ENCODE results near the gene PNMA8A.
A peak's percentile ranks its signal among the peaks of the same experiment; 100 is the strongest.
"Not testable (repeated sequence)": the region's sequence is repeated elsewhere in the genome, so short reads cannot be mapped to it uniquely, and the experiment has no call there.

Gene PNMA8A, protein sequence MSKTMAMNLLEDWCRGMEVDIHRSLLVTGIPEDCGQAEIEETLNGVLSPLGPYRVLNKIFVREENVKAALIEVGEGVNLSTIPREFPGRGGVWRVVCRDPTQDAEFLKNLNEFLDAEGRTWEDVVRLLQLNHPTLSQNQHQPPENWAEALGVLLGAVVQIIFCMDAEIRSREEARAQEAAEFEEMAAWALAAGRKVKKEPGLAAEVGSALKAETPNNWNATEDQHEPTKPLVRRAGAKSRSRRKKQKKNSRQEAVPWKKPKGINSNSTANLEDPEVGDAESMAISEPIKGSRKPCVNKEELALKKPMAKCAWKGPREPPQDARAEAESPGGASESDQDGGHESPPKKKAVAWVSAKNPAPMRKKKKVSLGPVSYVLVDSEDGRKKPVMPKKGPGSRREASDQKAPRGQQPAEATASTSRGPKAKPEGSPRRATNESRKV

GRCh38 chr19:46471116-46471733, at the start of gene PNMA8A:
TSS of gene PNMA8A (minus strand) at chr19:46471563. CDS start at chr19:46471035, 528 bp downstream.
- DNase-seq = peak; percentile 69

GRCh38 chr19:46520616-46521015, 49.3 kb upstream of the PNMA8A start:
- no peak for DNase-seq

- DNase-seq = no peak
Observed at GRCh38 chr19:46517471-46517870, 46.1 kb upstream of the PNMA8A start.

DNA sequence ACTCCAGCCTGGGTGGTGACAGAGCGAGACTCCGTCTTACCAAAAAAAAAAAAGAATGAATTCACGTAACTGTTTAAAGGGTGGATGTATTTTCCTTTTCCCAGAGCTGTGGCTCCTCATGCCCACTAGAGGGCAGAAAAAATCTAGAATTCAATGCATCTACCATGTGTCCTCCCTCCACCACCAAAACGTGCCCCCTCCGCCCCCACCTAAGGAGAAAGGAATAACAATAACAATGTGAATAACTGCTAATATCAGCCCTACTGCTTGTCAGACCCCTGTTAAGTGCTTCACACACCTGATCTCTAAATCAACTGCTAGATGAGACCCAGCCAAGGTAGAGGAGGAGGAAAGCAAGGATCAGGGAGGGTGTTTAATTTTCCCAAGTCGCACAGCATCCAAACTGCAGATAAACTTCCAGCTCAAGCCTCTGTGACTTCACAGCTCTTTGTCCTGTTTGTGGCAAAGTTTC, 44.6 kb upstream of the PNMA8A start:
- DNase-seq = peak; percentile 10

- DNase-seq = no peak
Observed at GRCh38 chr19:46515290-46515609, 43.9 kb upstream of the PNMA8A start.

GRCh38 chr19:46514589-46515289, 43.4 kb upstream of the PNMA8A start:
- DNase-seq = no peak

DNA sequence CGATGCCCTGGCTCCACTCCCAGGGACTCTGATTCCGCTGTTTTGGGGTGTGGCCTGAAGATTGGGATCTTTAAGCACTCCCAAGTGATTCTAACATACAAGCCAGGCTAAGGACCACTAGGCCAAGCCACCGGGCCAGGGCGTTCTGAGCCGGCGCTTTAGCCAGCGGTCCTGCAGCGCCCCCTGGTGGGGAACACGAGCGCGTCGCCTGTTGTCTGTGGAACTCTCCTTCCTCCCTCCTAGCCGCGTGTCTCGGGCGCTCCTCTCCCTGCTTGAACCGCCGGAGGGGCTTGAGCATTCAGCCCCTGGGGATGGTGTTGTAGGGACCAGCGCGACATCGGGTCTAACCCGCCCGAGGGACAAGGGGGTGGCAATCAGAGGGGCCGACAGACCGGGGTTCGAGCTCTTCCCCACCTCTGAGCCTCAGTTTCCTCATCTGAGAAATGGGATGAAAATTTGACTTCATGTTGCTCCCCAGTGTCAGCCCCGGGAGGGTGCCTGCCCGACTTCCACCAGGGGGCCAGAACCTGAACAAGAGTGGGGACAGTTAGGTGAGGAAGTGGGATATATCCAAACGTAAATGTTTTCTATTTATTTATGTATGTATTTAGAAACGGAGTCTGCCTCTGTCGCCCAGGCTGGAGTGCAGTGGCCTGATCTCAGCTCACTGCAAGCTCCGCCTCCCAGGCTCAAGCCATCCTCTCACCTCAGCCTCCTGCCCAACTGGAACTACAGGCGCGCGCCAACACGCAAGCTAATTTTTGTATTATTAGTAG, 42.3 kb upstream of the PNMA8A start:
- peak; percentile 47 for DNase-seq

DNA sequence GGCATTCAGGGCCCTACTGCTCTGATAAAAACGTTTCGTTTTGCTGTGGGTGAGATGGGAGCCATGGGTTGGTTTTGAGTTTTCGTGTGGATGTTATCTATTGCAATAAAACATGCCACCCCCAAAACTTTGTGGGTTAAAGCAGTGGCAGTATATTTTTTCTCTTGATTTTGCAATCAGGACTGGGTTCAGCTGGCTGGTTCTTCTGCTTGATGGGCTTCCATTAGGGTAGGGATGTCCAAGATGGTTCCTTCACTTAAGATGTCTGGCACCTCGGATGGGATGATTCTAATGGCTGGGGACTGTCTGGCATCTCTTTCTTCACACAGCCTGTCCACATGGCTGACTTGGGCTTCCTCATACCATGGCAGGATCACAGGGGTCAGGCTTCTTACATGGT, 39.9 kb upstream of the PNMA8A start:
- DNase-seq = no peak

DNA sequence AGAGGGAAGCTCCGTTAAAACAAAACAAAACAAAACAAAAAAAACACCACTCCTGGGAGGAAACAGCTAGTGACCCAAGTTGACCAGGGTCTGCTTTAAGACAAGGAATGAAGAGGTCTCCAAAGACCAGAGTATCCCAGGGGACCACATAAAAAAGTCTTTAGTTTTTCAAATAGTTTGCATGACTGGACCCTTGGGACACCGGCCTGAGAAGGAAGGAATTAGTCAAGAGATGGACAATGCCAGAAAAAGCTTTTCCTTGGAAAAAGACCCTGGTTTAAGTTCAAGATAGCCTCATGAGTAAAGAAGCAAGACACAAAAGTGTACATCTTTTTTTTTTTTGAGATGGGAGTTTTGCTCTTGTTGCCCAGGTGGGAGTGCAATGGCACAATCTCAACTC, 36.8 kb upstream of the PNMA8A start:
- no peak for DNase-seq

- no peak for DNase-seq
Observed at GRCh38 chr19:46503848-46504453, 32.6 kb upstream of the PNMA8A start.

DNA sequence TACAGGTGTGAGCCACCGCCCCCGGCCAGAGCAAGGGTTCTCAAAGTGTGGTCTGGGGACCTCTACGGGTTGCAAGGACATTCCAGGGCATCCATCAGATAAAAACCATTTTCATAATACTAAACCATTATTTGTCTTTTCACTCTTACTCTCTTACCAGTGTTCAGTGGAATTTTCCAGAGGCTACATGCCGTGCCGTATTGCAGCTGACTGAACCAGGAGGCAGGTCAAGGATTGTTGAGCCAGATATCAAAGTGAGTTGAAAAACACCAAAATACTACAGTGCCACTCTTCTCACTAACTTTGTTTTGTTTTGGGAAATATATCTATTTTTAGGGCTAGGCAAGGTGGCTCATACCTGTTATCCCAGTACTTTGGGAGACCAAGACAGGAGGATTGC, 31.5 kb upstream of the PNMA8A start:
- DNase-seq = no peak

GRCh38 chr19:46499692-46500091, 28.3 kb upstream of the PNMA8A start:
- no peak for DNase-seq

- DNase-seq = no peak
Observed at GRCh38 chr19:46497773-46498172, 26.4 kb upstream of the PNMA8A start.

DNA sequence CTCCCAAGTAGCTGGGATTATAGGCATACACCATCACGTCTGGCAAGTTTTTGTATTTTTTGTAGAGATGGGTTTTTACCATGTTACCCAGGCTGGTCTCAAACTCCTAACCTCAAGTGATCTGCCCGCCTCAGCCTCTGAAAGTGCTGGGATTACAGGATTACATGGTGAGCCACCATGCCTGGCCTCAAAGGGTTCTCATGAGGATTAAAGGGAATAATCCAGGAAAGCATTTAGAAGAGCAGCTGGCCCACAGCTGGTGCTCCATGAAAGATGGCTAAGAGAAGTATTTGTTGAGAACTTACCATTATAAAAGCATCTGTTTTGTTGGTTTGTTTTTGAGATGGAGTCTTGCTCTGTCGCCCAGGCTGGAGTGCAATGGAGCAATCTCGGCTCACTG, 25.5 kb upstream of the PNMA8A start:
- not testable (repeated sequence) for DNase-seq

- no peak for DNase-seq
Observed at GRCh38 chr19:46496304-46496703, 24.9 kb upstream of the PNMA8A start.

DNA sequence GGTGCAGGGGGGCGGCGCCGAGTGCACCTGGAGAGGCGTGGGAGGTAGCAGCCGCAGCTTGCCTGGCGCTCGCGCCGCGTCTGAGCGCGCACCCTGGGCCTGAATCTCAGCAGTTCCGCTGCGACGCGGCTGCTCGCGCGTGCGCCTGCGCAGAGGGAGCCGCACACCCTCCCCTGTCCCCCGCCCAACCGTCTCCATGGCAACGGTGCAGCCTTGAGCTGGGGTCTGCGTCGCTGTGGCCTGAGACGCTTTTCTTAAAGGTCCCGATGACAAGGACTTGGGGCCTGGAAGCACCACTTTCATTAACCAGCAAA, 24.4 kb upstream of the PNMA8A start, which contains the start of gene PNMA8B:
Gene PNMA8B, minus strand, starts transcription at position 82 of the 314 bp plus-strand sequence. CDS start 402 bp downstream, outside the sequence.
- no peak for DNase-seq

DNA sequence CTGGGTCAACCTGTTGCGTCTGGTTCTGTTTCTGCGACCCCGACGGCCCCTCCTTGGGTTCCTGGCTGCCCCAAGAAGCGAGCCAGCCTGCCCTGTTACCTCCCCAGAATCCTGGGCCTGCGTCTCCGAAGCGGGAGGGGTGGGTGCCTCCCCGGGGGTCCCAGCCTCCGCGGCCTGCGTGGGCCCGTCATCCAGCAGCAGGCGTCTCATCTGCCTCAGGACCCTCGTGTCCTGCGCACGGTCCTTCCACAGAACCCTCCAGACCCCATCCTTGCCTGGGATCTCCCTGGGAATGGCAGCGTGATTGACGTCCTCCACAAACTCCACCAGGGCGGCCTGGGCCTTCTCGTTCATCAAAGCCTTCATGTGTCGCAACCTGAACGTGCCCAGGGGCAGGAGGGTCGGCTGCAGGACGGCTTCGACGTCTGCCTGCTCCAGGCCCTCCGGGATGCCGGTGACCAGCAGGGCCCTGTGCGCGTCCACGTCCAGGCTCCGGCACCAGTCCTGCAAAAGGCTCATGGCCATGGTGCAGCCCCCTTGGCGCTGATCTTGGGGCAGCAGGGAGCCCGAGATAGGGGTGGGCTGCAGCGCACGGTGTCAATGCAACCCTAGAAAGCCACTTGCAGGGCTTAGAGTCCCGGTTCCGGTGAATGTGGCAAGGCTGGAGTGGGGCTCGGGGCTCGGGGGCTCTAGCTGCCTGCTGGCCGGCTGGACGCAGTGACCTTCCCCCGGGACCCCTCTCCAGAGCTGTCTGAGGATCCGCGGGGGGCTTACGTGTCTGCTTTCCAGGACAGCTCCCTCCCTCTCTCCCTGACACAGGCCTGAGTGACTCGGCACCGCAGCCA, 23.8 kb upstream of the PNMA8A start:
- no peak for DNase-seq

DNA sequence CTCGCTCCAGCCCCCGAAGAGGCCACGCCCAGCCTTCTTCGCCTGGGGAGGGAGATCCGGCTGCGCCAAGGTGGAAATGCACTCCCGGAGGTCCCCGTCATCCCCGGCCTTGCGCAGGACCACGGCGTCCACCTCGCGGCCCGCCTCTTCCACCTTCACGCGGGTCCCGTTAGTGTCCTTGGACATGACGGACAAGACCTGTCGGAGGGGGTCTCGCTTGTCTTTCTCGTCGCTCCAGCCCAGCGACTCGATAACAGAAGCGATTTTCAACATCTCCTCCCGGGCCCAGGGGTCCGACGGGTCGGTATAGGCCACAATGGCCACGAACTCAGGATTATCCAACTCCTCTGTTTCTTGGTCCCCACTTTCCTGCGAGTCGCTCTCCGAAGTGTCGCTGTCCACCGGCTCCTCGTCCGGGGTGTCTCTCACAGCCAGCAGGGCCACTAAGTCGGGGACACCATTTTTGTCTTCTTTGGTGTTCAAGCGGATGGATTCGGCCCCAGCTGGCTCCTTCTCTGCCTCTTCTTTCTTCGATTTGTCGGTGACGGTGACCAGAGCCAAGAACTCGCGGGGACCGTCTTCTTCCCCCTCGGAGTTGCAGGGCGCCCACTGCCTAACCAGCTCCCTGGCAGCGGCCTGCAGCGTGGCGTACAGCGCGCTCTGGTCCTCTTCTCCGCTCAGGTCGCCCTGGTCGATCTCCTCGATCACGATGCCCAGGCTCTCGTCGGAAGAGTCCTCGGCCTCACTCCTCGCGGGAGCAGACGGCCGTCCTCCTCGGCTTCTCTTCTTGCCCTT, 23.0 kb upstream of the PNMA8A start:
- DNase-seq = no peak

DNA sequence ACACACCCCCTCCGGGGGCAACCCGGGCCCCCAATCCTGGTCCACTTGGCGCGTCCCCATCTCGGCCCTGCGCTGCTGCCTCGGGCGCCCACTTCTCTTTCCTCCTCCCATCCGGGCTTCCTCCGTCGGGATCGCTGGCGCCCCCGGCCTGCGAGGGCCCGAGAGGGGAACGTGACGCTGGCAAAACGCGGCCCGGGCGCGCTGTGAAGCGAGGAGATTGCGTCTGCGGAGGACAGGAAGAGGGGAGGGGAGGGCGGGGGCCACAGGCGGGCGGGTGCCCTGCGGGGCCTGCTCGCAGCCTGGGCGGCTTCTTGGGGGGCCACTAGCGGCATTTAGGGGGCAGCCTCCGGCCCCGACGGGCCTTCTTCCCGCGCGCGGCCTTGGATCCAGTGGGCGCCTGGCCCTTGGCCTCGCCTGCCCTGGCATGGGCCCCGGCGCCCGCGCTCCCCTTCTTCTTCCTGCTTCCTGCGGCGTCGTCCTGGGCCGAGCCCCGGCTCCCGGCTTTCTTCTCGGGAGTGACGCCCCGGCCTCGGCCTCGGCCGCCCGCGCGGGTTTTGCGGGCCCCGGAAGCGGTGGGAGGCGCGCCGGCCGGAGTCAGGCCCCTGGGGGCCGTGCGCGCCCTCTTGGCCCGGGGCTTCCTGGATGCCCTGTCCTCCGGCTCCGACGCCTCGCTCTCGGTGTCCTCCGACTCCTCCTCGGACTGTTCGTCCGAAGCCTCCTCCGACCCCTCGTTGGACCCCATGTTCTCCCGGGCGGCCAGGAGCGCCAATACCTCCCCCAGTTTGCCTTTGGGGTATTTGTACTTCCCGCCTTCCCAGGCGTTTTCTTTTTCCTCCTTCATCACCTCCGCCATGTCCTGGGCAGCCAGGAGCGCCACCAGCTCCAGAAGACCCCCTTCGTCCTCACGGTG, 22.1 kb upstream of the PNMA8A start:
- no peak for DNase-seq

- no peak for DNase-seq
Observed at GRCh38 chr19:46492841-46493235, 21.5 kb upstream of the PNMA8A start.

Data from NCI-H446 treated with DMSO at 0.1 percent for 48 hours (cell line).